ENCODE measurements around the gene LYPD4.

LYPD4 gene, protein sequence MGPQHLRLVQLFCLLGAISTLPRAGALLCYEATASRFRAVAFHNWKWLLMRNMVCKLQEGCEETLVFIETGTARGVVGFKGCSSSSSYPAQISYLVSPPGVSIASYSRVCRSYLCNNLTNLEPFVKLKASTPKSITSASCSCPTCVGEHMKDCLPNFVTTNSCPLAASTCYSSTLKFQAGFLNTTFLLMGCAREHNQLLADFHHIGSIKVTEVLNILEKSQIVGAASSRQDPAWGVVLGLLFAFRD

DNA sequence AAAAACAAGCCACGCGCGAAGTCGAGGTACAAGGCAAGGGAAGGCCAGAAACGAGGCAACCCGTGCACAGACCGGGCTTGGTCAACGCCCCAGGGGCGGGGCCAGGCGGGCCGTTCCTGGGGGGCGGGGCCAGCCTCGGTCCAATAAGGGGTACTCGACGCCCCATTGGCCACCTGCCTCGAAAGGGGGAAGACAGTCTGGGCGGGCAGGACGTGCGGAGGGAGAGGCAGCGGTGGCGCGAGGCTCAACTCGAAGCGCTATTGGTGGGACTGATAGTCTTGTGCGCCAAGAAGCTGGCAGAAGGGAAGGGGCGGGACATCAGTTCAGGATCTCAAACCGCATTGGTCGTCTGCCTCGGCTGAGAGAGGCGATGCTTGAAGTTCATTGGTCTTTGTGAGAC is at the start of gene LYPD4:
Gene LYPD4, minus strand, starts transcription at position 83 of the 400 bp plus-strand sequence. CDS start 5,398 bp downstream, outside the sequence.
- in situ Hi-C loops (cut with HindIII; ENCODE audit: low sequenced_read_pairs) = no loop called here
- DNase-seq (ENCODE audit: low read depth, low spot score) = no peak
- TF ChIP-seq, protein P1, sequence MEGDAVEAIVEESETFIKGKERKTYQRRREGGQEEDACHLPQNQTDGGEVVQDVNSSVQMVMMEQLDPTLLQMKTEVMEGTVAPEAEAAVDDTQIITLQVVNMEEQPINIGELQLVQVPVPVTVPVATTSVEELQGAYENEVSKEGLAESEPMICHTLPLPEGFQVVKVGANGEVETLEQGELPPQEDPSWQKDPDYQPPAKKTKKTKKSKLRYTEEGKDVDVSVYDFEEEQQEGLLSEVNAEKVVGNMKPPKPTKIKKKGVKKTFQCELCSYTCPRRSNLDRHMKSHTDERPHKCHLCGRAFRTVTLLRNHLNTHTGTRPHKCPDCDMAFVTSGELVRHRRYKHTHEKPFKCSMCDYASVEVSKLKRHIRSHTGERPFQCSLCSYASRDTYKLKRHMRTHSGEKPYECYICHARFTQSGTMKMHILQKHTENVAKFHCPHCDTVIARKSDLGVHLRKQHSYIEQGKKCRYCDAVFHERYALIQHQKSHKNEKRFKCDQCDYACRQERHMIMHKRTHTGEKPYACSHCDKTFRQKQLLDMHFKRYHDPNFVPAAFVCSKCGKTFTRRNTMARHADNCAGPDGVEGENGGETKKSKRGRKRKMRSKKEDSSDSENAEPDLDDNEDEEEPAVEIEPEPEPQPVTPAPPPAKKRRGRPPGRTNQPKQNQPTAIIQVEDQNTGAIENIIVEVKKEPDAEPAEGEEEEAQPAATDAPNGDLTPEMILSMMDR (IDR thresholded peaks at IDR 0.05; ENCODE audit: low read depth, low read length) = no peak
- H3K4me3 ChIP-seq (ENCODE audit: low read depth, low read length) = no peak within 1 kb of the TSS

DNA sequence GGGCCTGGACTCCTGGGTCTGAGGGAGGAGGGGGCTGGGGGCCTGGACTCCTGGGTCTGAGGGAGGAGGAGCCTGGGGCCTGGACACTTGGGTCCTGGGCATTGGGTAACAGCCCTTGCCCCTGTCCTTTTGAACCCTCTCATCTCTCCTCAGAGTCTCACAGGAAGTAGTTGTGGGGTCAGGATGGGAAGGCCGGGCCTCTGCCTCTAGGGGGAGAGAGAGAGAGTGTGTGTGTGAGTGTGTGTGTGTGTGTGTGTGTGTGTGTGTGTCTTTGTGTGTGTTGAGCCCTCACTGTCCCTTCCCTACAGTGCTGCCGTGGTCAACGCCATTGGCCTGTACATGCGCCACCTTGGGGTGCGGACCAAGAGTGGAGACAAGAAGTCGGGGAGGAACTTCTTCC is 49.4 kb upstream of the LYPD4 start:
- no peak overlapping the region for H3K4me3 ChIP-seq (ENCODE audit: low read depth, low read length)
- in situ Hi-C loops (cut with HindIII; ENCODE audit: low sequenced_read_pairs) = no loop called here
- TF ChIP-seq, protein P1 (IDR thresholded peaks at IDR 0.05; ENCODE audit: low read depth, low read length) = peak; percentile 16
- no peak for DNase-seq (ENCODE audit: low read depth, low spot score)

DNA sequence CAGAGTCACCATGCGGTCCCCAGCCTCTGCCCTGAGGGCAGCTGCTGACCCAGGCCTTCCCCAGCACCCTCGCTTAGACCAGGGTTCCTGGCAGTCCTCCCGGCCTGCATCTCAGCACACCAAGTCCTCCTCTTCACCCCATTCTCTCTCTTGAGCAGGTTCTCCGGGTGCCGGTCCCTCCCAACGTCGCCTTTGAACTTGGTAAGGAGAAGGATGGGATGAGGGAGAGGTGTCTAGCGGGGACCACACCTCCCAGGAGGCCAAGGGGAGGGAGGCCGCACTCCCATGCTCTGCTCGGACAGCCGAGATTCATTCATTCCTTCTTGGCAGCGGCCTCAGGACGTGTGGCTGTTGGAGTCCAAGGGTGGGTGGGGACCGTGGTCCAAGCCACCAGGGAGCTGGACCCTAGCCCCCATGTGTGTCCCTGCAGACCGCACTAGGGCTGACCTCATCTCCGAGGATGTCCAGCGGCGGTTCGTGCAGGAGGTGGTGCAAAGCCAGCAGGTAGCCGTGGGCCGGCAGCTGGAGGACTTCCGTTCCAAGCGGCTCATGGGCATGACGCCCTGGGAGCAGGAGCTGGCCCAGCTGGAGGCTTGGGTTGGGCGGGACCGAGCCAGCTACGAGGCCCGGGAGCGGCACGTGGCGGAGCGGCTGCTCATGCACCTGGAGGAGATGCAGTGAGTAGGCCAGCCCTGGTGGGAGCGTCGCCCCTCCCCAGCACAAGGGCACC is 47.9 kb upstream of the LYPD4 start:
- TF ChIP-seq, protein P1 (IDR thresholded peaks at IDR 0.05; ENCODE audit: low read depth, low read length) = no peak
- DNase-seq (ENCODE audit: low read depth, low spot score) = no peak
- H3K4me3 ChIP-seq (ENCODE audit: low read depth, low read length) = no peak overlapping the region
- in situ Hi-C loops (cut with HindIII; ENCODE audit: low sequenced_read_pairs) = no loop called here

DNA sequence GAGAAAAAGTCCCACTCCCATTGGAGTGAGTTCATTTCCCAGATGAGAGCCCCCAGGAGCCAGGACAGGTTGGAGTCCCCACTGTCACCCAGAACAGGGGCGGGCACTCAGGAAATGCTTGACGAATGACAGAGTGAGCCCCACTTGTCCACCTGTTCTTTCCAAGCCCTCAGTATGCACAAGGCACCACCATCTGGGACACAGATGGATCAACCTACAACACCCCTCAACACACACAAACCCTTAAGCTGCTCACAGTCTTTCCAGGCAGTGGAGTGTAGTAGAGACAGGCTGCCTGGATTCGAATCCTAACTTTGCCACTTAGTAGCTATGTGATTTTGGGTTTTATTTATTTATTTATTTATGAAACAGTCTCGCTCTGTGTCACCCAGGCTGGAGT is 46.5 kb upstream of the LYPD4 start:
- TF ChIP-seq, protein P1 (IDR thresholded peaks at IDR 0.05; ENCODE audit: low read depth, low read length) = no peak
- no peak for DNase-seq (ENCODE audit: low read depth, low spot score)
- in situ Hi-C loops (cut with HindIII; ENCODE audit: low sequenced_read_pairs) = no loop called here
- H3K4me3 ChIP-seq (ENCODE audit: low read depth, low read length) = no peak overlapping the region

DNA sequence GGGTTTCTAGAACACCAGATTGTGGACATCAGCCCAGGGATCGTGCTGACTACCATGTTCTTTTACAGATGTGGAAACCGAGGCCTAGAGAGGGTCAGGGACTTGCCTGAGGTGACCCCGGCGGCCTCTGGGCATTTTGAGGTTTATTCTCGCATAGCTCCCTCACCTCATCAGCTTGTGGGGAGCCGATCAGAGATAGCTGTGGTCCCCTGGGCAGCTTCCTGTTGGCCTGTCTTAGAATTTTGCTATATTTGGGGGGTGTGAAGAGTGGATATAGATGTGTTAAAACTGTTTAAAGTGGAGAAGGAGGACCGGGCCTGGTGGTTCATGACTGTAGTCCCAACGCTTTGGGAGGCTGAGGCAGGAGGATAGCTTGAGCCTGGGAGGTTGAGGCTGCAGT is 45.4 kb upstream of the LYPD4 start:
- TF ChIP-seq, protein P1 (IDR thresholded peaks at IDR 0.05; ENCODE audit: low read depth, low read length) = no peak
- no peak overlapping the region for H3K4me3 ChIP-seq (ENCODE audit: low read depth, low read length)
- in situ Hi-C loops (cut with HindIII; ENCODE audit: low sequenced_read_pairs) = no loop called here
- no peak for DNase-seq (ENCODE audit: low read depth, low spot score)

DNA sequence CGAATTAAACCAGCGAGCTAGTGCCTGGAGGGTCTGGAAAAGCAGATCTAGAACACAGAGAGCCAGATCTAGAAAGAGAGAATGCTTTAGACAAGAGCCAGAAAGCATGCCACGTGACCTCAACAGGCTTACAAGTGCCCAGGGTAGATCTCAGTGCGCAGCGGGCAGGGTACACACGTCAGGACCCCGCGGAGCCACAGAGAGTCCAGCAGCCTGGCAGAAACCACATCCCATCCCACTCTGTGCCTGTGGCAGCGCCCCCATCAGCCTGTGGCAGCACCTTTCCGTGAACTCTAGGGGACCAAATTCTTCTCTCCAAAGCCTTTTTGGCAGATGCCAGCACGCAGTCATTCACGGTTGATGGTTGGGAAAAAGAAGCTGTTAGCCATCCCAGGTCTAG is 44.4 kb upstream of the LYPD4 start:
- no peak for DNase-seq (ENCODE audit: low read depth, low spot score)
- in situ Hi-C loops (cut with HindIII; ENCODE audit: low sequenced_read_pairs) = no loop called here
- no peak overlapping the region for H3K4me3 ChIP-seq (ENCODE audit: low read depth, low read length)
- TF ChIP-seq, protein P1 (IDR thresholded peaks at IDR 0.05; ENCODE audit: low read depth, low read length) = no peak
